ENCODE results near the gene HIP1. TPM values are rescaled to one million over a fixed set of nuclear protein-coding genes. Genes with fewer than 3 reads are reported as not detected.

The HIP1 gene
- polyA plus RNA-seq, 1 of the 3 experiments (the other 2 are of a cell fraction): 11.3 TPM

DNA sequence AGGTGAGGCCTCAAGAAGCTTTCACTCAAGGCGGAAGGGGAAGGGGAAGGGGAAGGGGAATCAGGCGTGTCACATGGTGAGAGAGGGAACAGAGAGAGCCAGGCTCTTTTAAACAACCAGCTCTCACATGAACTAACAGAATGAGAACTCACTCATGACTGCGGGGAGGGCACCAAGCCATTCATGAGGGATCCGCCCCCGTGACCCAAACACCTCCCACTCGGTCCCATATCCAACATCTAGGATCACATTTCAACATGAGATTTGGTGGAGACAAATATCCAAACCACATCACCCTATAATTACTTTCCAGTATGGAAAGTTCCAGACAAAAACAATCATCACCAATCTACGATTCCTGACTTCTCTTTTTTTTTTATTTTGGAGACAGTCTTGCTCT, 22.9 kb downstream of the HIP1 start:
- no peaks in the 10 kb centered on the region for H3K27me3 ChIP-seq (ENCODE audit: insufficient read depth)
- H3K4me3 ChIP-seq (ENCODE audit: low read depth in 2 of 2, low read length in 1 of 2): no peak overlapping the region
- peaks cover 4% of the 10 kb centered on the region for H3F3A ChIP-seq (replicated peaks; ENCODE audit: insufficient read depth)
- no peak overlapping the region for H3K9ac ChIP-seq
- H3K36me3 ChIP-seq (replicated peaks in 1 of 2; ENCODE audit: control insufficient read depth in 1 of 2, insufficient read depth in 2 of 2, low read length in 1 of 2): no peaks in the 10 kb centered on the region
- H2AFZ ChIP-seq (ENCODE audit: low read depth): no peak overlapping the region
- no peaks in the 10 kb centered on the region for H3K9me3 ChIP-seq
- H3K9me2 ChIP-seq: no peaks in the 10 kb centered on the region
- H3K4me1 ChIP-seq (ENCODE audit: control insufficient read depth in 1 of 2, insufficient read depth in 2 of 2, low read depth in 1 of 2, low read length in 1 of 2): peaks cover 0 to 17% of the 10 kb centered on the region in 2 experiments; a peak in 2 of 4 replicates
- H3K4me2 ChIP-seq: no peak overlapping the region
- H3K27ac ChIP-seq (ENCODE audit: low read depth in 2 of 2, low read length in 1 of 2): no peak overlapping the region
- CTCF ChIA-PET: no interaction called here
- TF ChIP-seq TCF12 (IDR thresholded peaks at IDR 0.05) (no peak), RXRA (IDR thresholded peaks at IDR 0.05; ENCODE audit: borderline replicate concordance, low read depth) (no peak), FOXM1 (IDR thresholded peaks at IDR 0.05; ENCODE audit: low read depth) (no peak), EP300 (IDR thresholded peaks at IDR 0.05; ENCODE audit: borderline replicate concordance in 1 of 2, low read depth in 1 of 2, low read length in 1 of 2) (no peak), JUND (IDR thresholded peaks at IDR 0.05) (no peak), TAF1 (IDR thresholded peaks at IDR 0.05; ENCODE audit: borderline replicate concordance, low read depth, low read length) (no peak), CHD2 (IDR thresholded peaks at IDR 0.05; ENCODE audit: low read length, partially characterized antibody) (no peak), ELF1 (IDR thresholded peaks at IDR 0.05) (no peak), RAD21 (IDR thresholded peaks at IDR 0.05; ENCODE audit: low read length) (no peak), GABPA (IDR thresholded peaks at IDR 0.05; ENCODE audit: low read depth) (no peak), MXI1 (IDR thresholded peaks at IDR 0.05; ENCODE audit: low read depth, low read length) (no peak), NFIC (IDR thresholded peaks at IDR 0.05; ENCODE audit: borderline replicate concordance) (no peak), GATA2 (CRISPR knock-in tag; IDR thresholded peaks at IDR 0.05) (no peak), RFX5 (IDR thresholded peaks at IDR 0.05; ENCODE audit: low read length) (no peak), NRF1 (IDR thresholded peaks at IDR 0.05; ENCODE audit: low read depth, low read length) (no peak), SIN3A (IDR thresholded peaks at IDR 0.05; ENCODE audit: borderline replicate concordance, low read depth, low read length) (no peak), EZH2phosphoT487 (IDR thresholded peaks at IDR 0.05; ENCODE audit: borderline replicate concordance, low read depth) (no peak)
- TF ChIP-seq, protein P1, sequence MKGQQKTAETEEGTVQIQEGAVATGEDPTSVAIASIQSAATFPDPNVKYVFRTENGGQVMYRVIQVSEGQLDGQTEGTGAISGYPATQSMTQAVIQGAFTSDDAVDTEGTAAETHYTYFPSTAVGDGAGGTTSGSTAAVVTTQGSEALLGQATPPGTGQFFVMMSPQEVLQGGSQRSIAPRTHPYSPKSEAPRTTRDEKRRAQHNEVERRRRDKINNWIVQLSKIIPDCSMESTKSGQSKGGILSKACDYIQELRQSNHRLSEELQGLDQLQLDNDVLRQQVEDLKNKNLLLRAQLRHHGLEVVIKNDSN (IDR thresholded peaks at IDR 0.05; ENCODE audit: borderline replicate concordance, low read depth): no peak
- TF ChIP-seq, protein P2, sequence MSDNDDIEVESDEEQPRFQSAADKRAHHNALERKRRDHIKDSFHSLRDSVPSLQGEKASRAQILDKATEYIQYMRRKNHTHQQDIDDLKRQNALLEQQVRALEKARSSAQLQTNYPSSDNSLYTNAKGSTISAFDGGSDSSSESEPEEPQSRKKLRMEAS (IDR thresholded peaks at IDR 0.05; ENCODE audit: low read depth): no peak
- TF ChIP-seq, protein P3, sequence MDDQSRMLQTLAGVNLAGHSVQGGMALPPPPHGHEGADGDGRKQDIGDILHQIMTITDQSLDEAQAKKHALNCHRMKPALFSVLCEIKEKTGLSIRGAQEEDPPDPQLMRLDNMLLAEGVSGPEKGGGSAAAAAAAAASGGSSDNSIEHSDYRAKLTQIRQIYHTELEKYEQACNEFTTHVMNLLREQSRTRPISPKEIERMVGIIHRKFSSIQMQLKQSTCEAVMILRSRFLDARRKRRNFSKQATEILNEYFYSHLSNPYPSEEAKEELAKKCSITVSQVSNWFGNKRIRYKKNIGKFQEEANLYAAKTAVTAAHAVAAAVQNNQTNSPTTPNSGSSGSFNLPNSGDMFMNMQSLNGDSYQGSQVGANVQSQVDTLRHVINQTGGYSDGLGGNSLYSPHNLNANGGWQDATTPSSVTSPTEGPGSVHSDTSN (IDR thresholded peaks at IDR 0.05): no peak
- no peak for DNase-seq
- no peaks in the 10 kb centered on the region for H3K79me2 ChIP-seq (ENCODE audit: insufficient read depth)
- no peaks in the 10 kb centered on the region for H4K20me1 ChIP-seq (ENCODE audit: insufficient read depth)
- 94% methylated on average over 7 of the region's 7 CpGs for WGBS (ENCODE audit: low lambda C conversion rate)
- POLR2A ChIA-PET: no interaction called here
